ENCODE data around the gene KAT2B.

- TF ChIP-seq CTCF (IDR thresholded peaks at IDR 0.05; ENCODE audit: poor library complexity, severe bottlenecking) (no peak), EP300 (conservative IDR thresholded peaks at IDR 0.05; ENCODE audit: poor library complexity, severe bottlenecking) (no peak), TAF1 (IDR thresholded peaks at IDR 0.05; ENCODE audit: low read depth) (no peak), POLR2AphosphoS5 (IDR thresholded peaks at IDR 0.05) (no peak), RAD21 (conservative IDR thresholded peaks at IDR 0.05) (no peak), REST (IDR thresholded peaks at IDR 0.05; ENCODE audit: borderline replicate concordance) (no peak), EZH2 (IDR thresholded peaks at IDR 0.05; ENCODE audit: borderline replicate concordance, insufficient read depth, low read length, poor library complexity, severe bottlenecking) (no peak)
Measured at GRCh38 chr3:20121088-20121487, 80.8 kb downstream of the KAT2B start.

All from neural cell (in vitro differentiated cells).